IMR-90 (cell line): Measurements from ENCODE around the gene CAMTA1. TPM values are rescaled to one million over a fixed set of nuclear protein-coding genes. Genes with fewer than 3 reads are reported as not detected.

Experiments used
- ATAC-seq: fragments of 200-7000 bp; cut with Tn5 transposase; 2 replicates; pipeline ENCODE4 v1.9.1; 2020; ENCODE audit warnings: low read depth, mild to moderate bottlenecking, moderate library complexity
- BruUV-seq: library from RNA; stranded (reverse); fragments of 400-500 nt; replicated peaks from 2 replicates; lab custom pipeline; 2021; lab: Mats Ljungman, UMichigan
- CTCF ChIA-PET: fragments of 300-600 bp; formaldehyde crosslinking; extraction: SDS; loops from one replicate; lab custom pipeline; 2021; ENCODE audit warnings: antibody characterized with exemption; lab: Yijun Ruan, JAX
- POLR2A ChIA-PET: fragments of 300-600 bp; sonication (Branson Sonifier 250); formaldehyde crosslinking; loops from one replicate; lab custom pipeline; 2022; ENCODE audit warnings: antibody characterized with exemption; ENCODE audit not compliant: unreplicated experiment; lab: Charles Lee
- DNase-seq: peaks from one replicate; pipeline ENCODE4 v3.0.0; 2013
- H2AFZ ChIP-seq: replicated peaks from 2 replicates; pipeline ENCODE3; 2013; ENCODE audit warnings: low read length, mild to moderate bottlenecking; ENCODE audit not compliant: poor library complexity
- H2AK5ac ChIP-seq: 2 replicates; pipeline ENCODE4 v1.6.1; 2013; ENCODE audit warnings: low read depth, low read length, inconsistent platforms
- H2AK9ac ChIP-seq: replicated peaks from 2 replicates; pipeline ENCODE3; 2013; ENCODE audit warnings: mild to moderate bottlenecking, low read depth, low read length, moderate library complexity; ENCODE audit not compliant: poor library complexity
- H2BK120ac ChIP-seq: 2 replicates; pipeline ENCODE4 v1.6.1; 2013; ENCODE audit warnings: low read depth, low read length, inconsistent platforms
- H2BK15ac ChIP-seq: 3 replicates; pipeline ENCODE4 v1.6.1; 2013; ENCODE audit warnings: low read depth, low read length, inconsistent platforms
- H2BK20ac ChIP-seq: 2 replicates; pipeline ENCODE4 v1.6.1; 2013; ENCODE audit warnings: low read depth, mild to moderate bottlenecking, inconsistent platforms, low read length, moderate library complexity
- H2BK5ac ChIP-seq: 2 replicates; pipeline ENCODE4 v1.6.1; 2013; ENCODE audit warnings: mild to moderate bottlenecking, low read depth, low read length, inconsistent platforms; ENCODE audit not compliant: poor library complexity, severe bottlenecking
- H3K14ac ChIP-seq: replicated peaks from 2 replicates; pipeline ENCODE4 v1.6.1; 2013; ENCODE audit warnings: low read depth, low read length, inconsistent platforms
- H3K18ac ChIP-seq: 2 replicates; pipeline ENCODE4 v1.6.1; 2013; ENCODE audit warnings: low read depth, low read length, control low read depth
- H3K23ac ChIP-seq: 2 replicates; pipeline ENCODE4 v1.6.1; 2013; ENCODE audit warnings: low read depth, low read length, inconsistent platforms
- H3K27ac ChIP-seq: 2 replicates; pipeline ENCODE4 v1.5.1; 2013; ENCODE audit warnings: mild to moderate bottlenecking, control low read depth, low read length; ENCODE audit not compliant: insufficient read depth
- H3K27me3 ChIP-seq: 2 replicates; pipeline ENCODE4 v1.6.1; 2013; ENCODE audit warnings: low read length; ENCODE audit not compliant: control insufficient read depth, insufficient read depth
- H3K36me3 ChIP-seq: 2 replicates; pipeline ENCODE4 v1.6.1; 2013; ENCODE audit warnings: low read length, mixed read lengths; ENCODE audit not compliant: control insufficient read depth, insufficient read depth
- H3K4ac ChIP-seq: 2 replicates; pipeline ENCODE4 v1.6.1; 2013; ENCODE audit warnings: low read depth, low read length, inconsistent platforms
- H3K4me1 ChIP-seq: 2 replicates; pipeline ENCODE4 v1.6.1; 2013; ENCODE audit warnings: low read length, mixed read lengths; ENCODE audit not compliant: control insufficient read depth, insufficient read depth
- H3K4me2 ChIP-seq: 2 replicates; pipeline ENCODE4 v1.6.1; 2013; ENCODE audit warnings: low read depth, mild to moderate bottlenecking, control low read depth, low read length, moderate library complexity
- H3K4me3 ChIP-seq: 2 replicates; pipeline ENCODE4 v1.5.1; 2013; ENCODE audit warnings: low read depth, mild to moderate bottlenecking, control low read depth, low read length, moderate library complexity; ENCODE audit not compliant: insufficient read depth
- H3K56ac ChIP-seq: 2 replicates; pipeline ENCODE4 v1.6.1; 2013; ENCODE audit warnings: low read length, inconsistent platforms; ENCODE audit not compliant: insufficient read depth; ENCODE audit errors: extremely low read depth
- H3K79me1 ChIP-seq, 2 experiments: 2 replicates each; pipeline ENCODE4 v1.6.1; 2013; ENCODE audit warnings: low read length in 2 of 2, inconsistent platforms in 1 of 2, low read depth in 1 of 2
- H3K9ac ChIP-seq: 2 replicates; pipeline ENCODE4 v1.6.1; 2013; ENCODE audit warnings: low read depth, low read length, control low read depth
- H3K9me1 ChIP-seq: 2 replicates; pipeline ENCODE4 v1.6.1; 2013; ENCODE audit warnings: low read length, inconsistent platforms; ENCODE audit not compliant: insufficient read depth
- H3K9me3 ChIP-seq: 2 replicates; pipeline ENCODE4 v1.6.1; 2013; ENCODE audit warnings: low read length; ENCODE audit not compliant: control insufficient read depth, insufficient read depth
- H4K20me1 ChIP-seq: 2 replicates; pipeline ENCODE4 v1.6.1; 2013; ENCODE audit warnings: low read length, inconsistent platforms; ENCODE audit not compliant: insufficient read depth
- H4K5ac ChIP-seq: 2 replicates; pipeline ENCODE4 v1.6.1; 2013; ENCODE audit warnings: mild to moderate bottlenecking, low read depth, low read length, control low read depth
- H4K8ac ChIP-seq, 2 experiments: 2 replicates each; pipeline ENCODE4 v1.6.1; 2013; ENCODE audit warnings: low read depth in 2 of 2, low read length in 2 of 2, control low read depth in 1 of 2, inconsistent platforms in 1 of 2
- H4K91ac ChIP-seq: 2 replicates; pipeline ENCODE4 v1.6.1; 2013; ENCODE audit warnings: low read depth, low read length, inconsistent platforms; ENCODE audit not compliant: insufficient read depth
- BHLHE40 ChIP-seq: fragments of 150-350 bp; IDR thresholded peaks from 2 replicates; pipeline ENCODE4 v1.6.1; 2016; ENCODE audit warnings: mild to moderate bottlenecking, low read depth, low read length
- CHD1 ChIP-seq: IDR thresholded peaks from 2 replicates; pipeline ENCODE4 v1.6.1; 2012; ENCODE audit warnings: low read depth, low read length, improper control_type of control experiment
- FOS ChIP-seq: fragments of 150-350 bp; IDR thresholded peaks from 2 replicates; pipeline ENCODE4 v1.6.1; 2016; ENCODE audit warnings: low read depth, low read length
- MAZ ChIP-seq: IDR thresholded peaks from 2 replicates; pipeline ENCODE4 v1.6.1; 2012; ENCODE audit warnings: low read depth, mild to moderate bottlenecking, low read length, improper control_type of control experiment, moderate library complexity, borderline replicate concordance
- MXI1 ChIP-seq: IDR thresholded peaks from 2 replicates; pipeline ENCODE4 v1.6.1; 2012; ENCODE audit warnings: low read depth, mild to moderate bottlenecking, low read length, moderate library complexity, borderline replicate concordance
- NFE2L2 ChIP-seq: fragments of 150-350 bp; IDR thresholded peaks from 2 replicates; pipeline ENCODE4 v1.6.1; 2016; ENCODE audit warnings: low read depth, mild to moderate bottlenecking, low read length
- RAD21 ChIP-seq: IDR thresholded peaks from 2 replicates; pipeline ENCODE4 v1.6.1; 2012; ENCODE audit warnings: low read length, improper control_type of control experiment
- RCOR1 ChIP-seq: IDR thresholded peaks from 2 replicates; pipeline ENCODE4 v1.6.1; 2012; ENCODE audit warnings: mild to moderate bottlenecking, low read length, improper control_type of control experiment; ENCODE audit not compliant: insufficient replicate concordance
- RFX5 ChIP-seq: IDR thresholded peaks from 2 replicates; pipeline ENCODE4 v1.8.0; 2012; ENCODE audit warnings: low read depth, mild to moderate bottlenecking, low read length, moderate library complexity
- SMC3 ChIP-seq: fragments of 150-350 bp; IDR thresholded peaks from 2 replicates; pipeline ENCODE4 v1.6.1; 2016; ENCODE audit warnings: low read depth, mild to moderate bottlenecking, antibody characterized with exemption, low read length, moderate library complexity
- WGBS, 2 experiments: methylation state at CpG; one replicate each; pipeline versions ENCODE4 v1.1.5 to v1.1.7; 2013; ENCODE audit warnings: missing lambda C conversion rate in 2 of 2; ENCODE audit not compliant: insufficient read length in 1 of 2; ENCODE audit errors: extremely low coverage in 2 of 2; 5-methylcytosine and 5-hydroxymethylcytosine counted together
- dilution Hi-C: fragments of 300-500 bp; cut with HindIII; formaldehyde crosslinking; loops from one replicate; pipeline ENCODE4 v1.14.3; 2018; ENCODE audit warnings: low sequenced_read_pairs; ENCODE audit not compliant: unreplicated experiment
- in situ Hi-C: fragments of 300-500 bp; cut with MboI; formaldehyde crosslinking; loops from 3 replicates; pipeline ENCODE4 v1.14.3; 2019; ENCODE audit warnings: low sequenced_read_pairs, inconsistent platforms, mixed read lengths
- intact Hi-C: fragments of 100-400 bp; cut with micrococcal nuclease; formaldehyde crosslinking; loops from 2 replicates; pipeline ENCODE4 v1.10.0; 2022
- polyA plus RNA-seq, 3 experiments: library from polyadenylated mRNA; depleted of rRNA; stranded (reverse); fragments of >200 nt; gene quantifications; 2 replicates each; pipeline ENCODE4 v1.2.3, GENCODE V29; 2012; ENCODE audit warnings: low replicate concordance in 1 of 3
- total RNA-seq: library from RNA; depleted of rRNA; stranded (reverse); fragments of >200 nt; gene quantifications from 2 replicates; pipeline ENCODE4 v1.2.3, GENCODE V29; 2012
- TF ChIP-seq, protein P1 (sequence below): fragments of 150-350 bp; IDR thresholded peaks from 2 replicates; pipeline ENCODE4 v1.6.1; 2016; ENCODE audit warnings: low read depth, mild to moderate bottlenecking, low read length, moderate library complexity, borderline replicate concordance
- TF ChIP-seq, protein P2 (sequence below): fragments of 150-350 bp; IDR thresholded peaks from 2 replicates; pipeline ENCODE4 v1.6.1; 2017; ENCODE audit warnings: mild to moderate bottlenecking, antibody characterized with exemption, low read length, low read depth

Gene CAMTA1
- total and polyA plus RNA-seq, 2 of the 4 experiments (the other 2 are of a cell fraction) = 35.5 to 74.3 TPM

DNA sequence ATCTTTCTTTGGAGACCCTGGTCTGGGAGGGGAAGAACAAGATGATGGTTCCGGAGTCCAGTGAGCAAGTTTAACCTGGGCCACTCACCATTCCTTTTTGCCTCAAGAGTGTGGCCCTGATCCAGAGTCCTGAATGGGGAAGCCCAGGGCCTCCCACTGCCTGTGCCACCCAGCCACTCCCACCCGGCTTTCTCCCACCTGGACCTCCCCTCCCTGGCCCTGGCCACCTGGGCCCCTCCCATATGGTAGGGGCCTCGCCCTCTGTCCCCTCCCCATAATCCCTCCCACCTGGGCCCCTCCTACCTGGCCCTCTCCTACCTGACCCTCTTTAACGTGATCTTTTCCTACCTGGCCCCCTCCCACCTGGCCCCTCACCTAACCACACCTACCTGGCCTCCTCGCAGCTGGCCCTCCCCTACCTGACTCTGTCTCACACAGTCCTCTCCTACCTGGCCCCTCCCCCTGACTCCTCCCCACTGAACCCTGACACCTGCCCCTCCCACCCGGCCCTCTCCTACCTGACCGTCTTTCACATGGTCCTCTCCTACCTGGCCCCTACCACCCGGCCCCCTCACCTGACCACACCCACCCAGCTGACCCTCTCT, 765.1 kb downstream of the CAMTA1 start (continued):
- TF ChIP-seq RAD21 (no peak), FOS (no peak)
- TF ChIP-seq, protein P1, sequence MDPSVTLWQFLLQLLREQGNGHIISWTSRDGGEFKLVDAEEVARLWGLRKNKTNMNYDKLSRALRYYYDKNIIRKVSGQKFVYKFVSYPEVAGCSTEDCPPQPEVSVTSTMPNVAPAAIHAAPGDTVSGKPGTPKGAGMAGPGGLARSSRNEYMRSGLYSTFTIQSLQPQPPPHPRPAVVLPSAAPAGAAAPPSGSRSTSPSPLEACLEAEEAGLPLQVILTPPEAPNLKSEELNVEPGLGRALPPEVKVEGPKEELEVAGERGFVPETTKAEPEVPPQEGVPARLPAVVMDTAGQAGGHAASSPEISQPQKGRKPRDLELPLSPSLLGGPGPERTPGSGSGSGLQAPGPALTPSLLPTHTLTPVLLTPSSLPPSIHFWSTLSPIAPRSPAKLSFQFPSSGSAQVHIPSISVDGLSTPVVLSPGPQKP = no peak

DNA sequence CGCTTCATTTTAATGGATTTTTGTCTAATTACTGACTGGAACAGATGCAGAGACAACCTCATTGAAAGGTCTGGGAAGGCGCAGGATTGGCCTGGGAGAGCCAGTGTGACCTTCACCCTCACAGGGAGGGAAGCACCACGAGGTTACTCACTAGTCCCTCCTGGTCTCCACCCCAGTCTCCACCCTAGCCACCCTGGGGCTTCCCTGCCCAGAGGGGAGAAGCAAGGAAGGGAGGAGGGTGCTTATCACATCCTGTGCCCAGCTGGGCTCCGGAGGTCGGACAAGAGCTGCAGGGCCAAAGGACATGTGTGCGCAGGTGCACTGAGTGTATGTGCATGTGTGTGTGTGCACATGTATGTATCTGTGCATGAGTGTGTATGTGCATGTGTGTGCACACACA, 765.7 kb downstream of the CAMTA1 start:
- Histone ChIP-seq H3K4me2 (no peak overlapping the region), H2AFZ (peak overlapping the region; percentile 5), H3K56ac (no peak overlapping the region), H2AK9ac (no peak overlapping the region), H3K36me3 (no peaks in the 10 kb centered on the region), H3K23ac (no peak overlapping the region), H3K9me3 (peaks cover 7% of the 10 kb centered on the region), H3K27ac (no peak overlapping the region), H4K20me1 (no peaks in the 10 kb centered on the region), H2BK120ac (no peak overlapping the region), H3K9me1 (no peaks in the 10 kb centered on the region; the same call in 1 of the 2 replicates), H4K8ac (no peak overlapping the region), H3K18ac (no peak overlapping the region), H4K5ac (no peak overlapping the region), H2BK20ac (no peak overlapping the region), H3K4me1 (peaks cover 6% of the 10 kb centered on the region), H3K79me1 (no peaks in the 10 kb centered on the region), H3K9ac (no peak overlapping the region), H3K4me3 (no peak overlapping the region), H3K4ac (no peak overlapping the region), H2AK5ac (no peak overlapping the region; the same call in 1 of the 2 replicates), H2BK15ac (no peak overlapping the region), H4K91ac (no peak overlapping the region), H3K14ac (no peak overlapping the region), H2BK5ac (no peak overlapping the region), H3K27me3 (peaks cover 2% of the 10 kb centered on the region; the same call in 1 of the 2 replicates)
- CTCF ChIA-PET = no interaction called here
- intact Hi-C loops = no loop called here
- in situ Hi-C loops = no loop called here
- ATAC-seq (no peak), DNase-seq (no peak)
- BruUV-seq = no TSS peak
- POLR2A ChIA-PET = no interaction called here
- 90% methylated on average over 3 of the region's 6 CpGs; no CpG with 5 or more reads in 1 of the 2 experiments for WGBS, 2 experiments
- dilution Hi-C loops = no loop called here
- TF ChIP-seq BHLHE40 (no peak), RFX5 (no peak), RAD21 (no peak), FOS (no peak), CHD1 (no peak), SMC3 (no peak), RCOR1 (no peak), NFE2L2 (no peak), MAZ (no peak), MXI1 (no peak)
- TF ChIP-seq, protein P2, sequence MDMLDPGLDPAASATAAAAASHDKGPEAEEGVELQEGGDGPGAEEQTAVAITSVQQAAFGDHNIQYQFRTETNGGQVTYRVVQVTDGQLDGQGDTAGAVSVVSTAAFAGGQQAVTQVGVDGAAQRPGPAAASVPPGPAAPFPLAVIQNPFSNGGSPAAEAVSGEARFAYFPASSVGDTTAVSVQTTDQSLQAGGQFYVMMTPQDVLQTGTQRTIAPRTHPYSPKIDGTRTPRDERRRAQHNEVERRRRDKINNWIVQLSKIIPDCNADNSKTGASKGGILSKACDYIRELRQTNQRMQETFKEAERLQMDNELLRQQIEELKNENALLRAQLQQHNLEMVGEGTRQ = no peak
- TF ChIP-seq, protein P1 = no peak
